Hippocampal formation (tissue), 2 donors: ENCODE results near the gene ZBTB24.

Experiments
- DNase-seq, 2 donors: peaks; one replicate each; lab custom pipeline; 2025; lab: John Stamatoyannopoulos, UW

The ZBTB24 gene

GRCh38 chr6:109420751-109421150 lies 62.3 kb downstream of the ZBTB24 start:
- no peak for DNase-seq

DNA sequence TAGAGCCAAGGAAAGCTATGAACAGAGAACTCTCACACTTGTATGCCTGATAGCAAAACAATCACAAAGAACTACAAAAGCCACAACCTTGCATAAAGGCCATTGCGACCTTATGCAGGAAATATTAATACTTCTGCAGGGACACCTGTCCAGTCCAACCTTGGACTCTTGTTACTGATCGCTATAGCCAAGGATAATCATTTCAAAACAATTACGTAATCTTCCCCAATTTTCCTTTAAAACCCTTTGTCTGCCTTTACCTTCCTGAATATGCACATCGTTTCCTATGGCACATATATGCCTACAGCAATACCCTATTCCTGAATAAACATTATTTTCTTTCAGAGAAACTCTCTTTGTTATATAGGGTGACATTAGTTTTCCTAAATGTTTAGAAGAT lies 65.4 kb downstream of the ZBTB24 start:
- no peak for DNase-seq
